HG02610 (cell line): ENCODE measurements around the gene SEPTIN5.
"Not testable (repeated sequence)": the region's sequence is repeated elsewhere in the genome, so short reads cannot be mapped to it uniquely, and the experiment has no call there.

Source experiments
- ATAC-seq: cut with Tn5 transposase; IDR thresholded peaks from one replicate; pipeline ENCODE4 v1.9.1; 2021; ENCODE audit warnings: mild to moderate bottlenecking, moderate library complexity; ENCODE audit not compliant: unreplicated experiment

Gene SEPTIN5

DNA sequence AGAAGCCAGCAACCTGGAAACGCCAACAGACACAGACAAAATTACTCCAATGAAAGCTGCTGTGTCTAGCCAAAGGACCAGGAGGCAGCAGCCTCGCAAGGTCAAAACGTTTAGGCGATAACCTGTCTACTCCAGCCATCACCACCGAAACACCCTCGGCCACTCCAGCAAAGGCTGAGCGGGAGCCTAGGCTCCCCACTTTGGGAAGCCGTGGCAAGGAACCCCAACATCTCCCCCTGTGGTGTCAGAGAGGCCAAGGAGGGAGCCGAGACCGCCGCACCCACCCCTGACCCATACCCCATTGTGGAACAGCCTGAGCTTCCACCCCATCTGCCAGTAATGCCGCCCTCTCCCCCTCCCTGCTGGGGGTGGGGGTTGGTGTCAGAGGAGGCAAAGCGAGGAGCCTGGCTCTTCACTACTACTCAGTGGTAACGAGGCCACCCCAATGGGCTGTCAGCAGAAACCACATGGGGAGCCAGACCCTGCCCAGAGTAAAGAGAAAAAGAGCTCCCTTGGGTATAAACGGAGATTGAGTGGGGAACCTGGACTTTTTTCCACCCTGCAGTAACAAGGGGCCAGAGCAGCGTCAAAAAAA is 33.9 kb upstream of the SEPTIN5 start:
- ATAC-seq: no peak

DNA sequence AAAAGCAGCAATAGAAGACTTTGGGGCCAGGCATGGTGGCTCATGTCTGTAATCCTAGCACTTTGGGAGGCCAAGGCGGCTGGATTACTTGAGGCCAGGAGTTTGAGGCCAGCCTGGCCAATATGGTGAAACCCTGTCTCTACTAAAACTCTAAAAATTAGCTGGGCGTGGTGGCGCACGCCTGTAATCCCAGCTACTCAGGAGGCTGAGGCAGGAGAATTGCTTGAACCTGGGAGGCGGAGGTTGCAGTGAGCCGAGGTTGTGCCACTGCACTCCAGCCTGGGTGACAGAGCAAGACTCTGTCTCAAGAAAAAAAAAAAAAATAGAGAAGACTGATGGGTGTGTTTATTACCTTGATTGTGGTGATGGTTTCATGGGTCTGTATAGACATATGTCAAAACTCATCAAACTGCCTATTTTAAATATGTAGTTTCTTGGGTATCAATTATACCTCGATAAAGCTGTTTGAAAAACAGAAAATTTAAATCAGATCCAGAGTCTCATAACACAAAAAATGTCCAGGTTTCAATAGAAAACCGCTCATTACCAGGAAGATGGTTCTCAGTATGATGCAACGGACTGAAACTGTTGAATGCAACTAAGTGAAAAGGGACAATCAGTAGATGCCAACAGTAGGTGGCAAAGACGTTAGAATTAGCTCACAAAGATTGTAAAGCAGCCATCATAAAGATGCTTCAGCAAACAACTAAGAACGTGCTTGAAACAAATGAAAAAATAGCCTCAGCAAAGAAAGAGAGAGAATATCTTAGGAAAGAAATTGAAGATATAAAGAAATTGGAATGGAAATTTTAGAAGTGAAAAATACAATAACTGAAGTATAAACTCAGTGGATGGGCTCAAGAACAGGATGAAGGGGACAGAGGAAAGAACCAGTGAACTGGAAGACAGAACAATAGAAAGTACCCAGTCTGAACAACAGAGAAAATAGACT is 33.1 kb upstream of the SEPTIN5 start:
- ATAC-seq: no peak

DNA sequence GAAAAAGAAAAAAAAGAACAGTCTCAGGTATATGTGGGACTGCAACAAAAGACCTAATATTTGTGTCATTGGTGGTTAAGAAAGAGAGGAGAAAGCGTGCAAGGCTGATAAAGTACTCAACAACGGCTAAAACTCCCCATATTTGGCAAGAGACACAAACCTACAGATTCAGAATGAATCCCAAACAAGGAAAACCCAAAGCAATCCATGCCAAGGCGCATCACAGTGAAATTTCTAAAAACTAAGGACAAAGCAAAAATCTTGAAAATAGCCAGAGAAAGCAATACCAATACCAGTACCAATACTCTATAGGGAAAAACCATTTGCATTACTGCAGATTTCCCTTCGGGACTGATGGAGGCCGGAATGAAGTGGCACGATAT is 32.4 kb upstream of the SEPTIN5 start:
- ATAC-seq: no peak

DNA sequence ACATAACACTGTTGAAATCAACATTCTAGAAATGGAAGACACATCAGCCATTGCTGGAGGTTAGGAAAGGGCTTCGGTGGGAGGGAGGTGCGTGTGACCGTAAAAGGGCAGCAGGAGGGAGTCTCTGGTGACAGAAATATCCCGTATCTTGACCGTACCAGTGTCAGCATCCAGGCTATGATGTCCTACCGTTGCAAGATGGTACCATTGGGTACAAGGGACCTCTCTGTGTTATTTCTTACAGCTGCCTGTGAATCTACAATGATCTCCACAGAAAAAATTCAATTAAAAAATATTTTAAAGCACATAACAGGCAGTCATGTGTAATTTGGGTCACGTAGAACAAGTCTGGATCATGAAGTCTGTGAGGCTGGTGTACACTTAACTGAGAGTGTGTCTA is 27.4 kb upstream of the SEPTIN5 start:
- ATAC-seq: no peak

DNA sequence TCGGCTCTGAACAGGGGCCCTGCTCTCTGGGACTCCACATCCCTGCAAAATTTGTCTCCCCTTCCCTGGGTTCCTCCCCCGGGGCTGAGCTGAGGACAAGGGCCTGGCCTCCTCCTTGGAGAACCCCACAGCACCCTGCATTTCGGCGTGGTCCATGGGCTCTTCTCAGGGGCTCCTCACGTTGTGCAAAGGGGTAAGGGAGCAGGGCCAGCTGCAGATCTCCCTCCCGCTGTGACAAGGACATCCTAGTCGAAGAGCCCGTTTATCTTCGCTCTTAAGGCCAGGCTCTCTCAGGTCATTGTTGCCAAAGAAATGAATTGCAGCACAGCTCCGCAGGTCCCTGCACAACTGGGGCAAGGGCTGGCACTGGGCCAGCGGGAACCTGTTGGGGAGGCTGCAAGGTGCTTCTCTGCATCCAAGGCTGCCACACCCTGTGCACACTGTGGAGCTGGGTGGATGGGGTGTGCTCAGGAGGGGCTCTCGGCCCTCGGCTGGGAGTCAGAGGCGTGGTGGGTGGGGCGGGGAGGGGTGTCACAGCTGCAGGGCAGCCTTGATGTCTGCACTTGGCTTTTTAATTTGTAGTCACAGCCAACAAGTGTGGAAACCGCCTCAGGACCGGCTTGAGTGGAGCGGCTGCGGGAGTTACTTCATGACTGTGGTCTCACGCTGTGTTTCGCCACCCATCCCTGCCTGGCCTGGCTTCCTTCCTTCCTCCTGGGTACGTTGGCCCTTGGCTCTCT is 26.6 kb upstream of the SEPTIN5 start:
- ATAC-seq: no peak

DNA sequence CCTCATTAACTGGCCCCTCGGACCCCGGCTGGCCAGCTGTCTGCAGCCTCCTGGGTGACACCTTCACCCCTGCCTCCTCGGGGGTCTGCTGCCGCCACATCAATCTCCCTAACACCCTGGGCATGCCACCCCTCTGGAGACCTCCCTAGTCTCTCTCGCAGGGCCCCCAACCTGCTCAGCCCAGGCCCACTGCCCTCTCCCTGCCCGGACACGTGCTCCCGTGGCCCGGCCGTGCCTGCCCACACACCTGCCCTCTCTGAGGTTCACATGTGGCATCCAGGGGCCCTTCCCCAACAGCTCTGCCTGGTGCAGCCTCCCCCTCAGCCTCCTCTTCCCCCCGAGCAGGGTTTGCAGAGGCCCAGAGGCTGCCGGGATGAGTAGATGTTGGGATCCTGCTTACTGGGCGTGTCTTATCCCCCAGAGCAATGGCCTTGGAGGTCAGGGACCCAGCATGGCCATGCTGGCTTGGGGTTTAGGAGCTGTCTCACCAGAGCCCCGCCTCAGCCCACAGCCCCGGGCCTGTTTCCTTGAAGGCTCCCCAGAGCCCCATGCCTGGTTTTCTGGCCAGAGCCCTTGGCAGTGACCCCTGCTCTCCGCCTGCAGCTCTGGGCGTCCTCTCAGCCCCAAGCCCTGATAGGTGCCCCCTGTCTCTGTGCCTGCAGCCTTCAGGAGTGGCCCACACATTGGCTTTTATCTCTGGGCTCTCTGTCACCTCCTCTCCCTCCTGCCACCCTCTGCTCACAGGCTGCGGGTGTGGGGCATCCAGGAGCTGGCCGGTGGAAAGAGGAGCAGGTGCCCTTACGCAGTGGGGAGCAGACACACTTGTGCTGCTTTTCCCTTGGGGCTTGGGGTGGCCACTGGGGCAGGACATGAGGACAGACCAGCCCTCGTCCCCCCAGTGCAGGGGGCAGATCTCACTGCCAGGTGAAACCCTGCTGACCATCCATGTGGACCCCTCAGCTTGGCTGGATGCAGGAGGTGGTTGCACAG is 25.7 kb upstream of the SEPTIN5 start:
- ATAC-seq: no peak

DNA sequence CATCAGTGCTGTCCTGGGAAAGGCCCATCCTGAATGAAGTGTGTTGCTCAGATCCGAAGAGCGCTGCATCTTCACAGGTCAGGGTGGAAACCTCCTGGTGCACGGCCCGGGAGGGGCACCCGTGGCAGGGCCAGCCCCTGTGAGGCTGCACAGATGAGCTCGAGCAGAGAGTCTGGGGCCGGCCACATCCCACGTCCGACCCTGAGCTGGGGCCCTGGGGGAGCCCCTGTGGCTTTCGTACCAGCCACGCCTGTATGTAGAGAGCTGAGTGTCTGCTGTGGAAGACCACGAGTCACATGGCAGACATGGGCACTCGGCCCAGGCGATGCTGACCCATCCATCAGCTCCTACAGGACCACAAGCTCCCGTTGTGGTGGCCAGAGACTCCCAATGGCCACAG is 24.9 kb upstream of the SEPTIN5 start:
- no peak for ATAC-seq

DNA sequence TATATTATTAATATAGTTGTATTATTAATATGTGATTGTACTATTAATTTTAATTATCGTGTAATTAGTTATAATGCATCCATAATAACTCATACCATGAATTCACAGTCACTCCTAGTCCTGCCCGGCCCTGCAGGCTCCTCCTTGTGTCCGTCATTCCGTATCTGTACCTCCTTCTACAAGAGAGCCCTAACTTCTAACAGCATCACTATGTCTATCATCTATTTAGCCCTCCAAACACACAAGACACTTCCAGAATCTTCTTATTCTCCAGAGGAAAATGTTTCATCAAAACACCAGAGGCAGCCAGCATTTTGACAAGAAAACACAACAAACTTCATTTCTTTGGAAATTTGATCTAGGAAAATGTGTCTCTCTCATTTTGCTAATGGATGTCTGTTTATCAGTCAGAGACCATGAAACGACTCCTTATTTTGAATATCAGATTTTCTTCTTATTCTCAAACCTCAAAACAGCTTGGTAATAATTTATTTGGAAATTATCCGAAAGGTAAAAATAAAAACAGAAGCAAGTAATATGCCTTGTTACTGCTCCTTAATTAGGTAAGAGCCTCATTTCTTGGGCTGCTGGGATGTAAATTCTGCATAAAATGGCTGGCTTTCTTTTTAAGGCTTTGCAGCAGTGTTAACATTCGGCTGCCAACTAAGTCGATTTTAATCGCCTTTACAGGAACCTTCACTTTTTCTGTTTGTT is 23.1 kb upstream of the SEPTIN5 start:
- ATAC-seq: no peak

DNA sequence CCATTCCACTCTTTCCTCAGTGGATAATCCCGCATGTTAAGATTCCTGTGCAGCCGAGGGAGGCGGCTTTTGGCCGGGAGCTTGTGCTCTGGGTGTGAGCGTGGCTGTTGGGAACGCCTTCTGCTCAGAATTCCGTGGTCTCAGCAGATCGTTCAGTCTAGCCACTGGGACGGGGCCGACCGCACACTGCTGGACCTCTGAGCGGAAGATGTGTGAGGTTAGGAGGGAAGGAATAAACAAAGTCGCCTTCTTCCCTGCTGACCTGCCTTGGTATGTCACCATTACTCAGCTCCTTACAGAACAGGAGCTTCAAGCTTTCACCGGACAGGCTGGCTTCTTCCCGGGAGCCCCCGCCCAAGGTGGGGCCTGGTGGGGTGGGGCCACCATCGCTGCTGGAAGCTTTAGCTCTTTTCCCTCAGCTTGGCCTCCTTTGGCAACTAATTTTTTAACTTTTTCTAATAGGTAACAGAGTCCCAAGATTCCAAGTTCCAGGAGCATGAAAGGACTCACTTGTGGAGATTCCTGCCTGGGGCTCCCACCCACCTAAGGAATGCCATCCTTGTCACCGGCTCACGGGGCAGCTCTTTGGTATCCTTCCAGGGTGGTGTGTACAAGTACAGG is 22.5 kb upstream of the SEPTIN5 start:
- ATAC-seq: no peak

DNA sequence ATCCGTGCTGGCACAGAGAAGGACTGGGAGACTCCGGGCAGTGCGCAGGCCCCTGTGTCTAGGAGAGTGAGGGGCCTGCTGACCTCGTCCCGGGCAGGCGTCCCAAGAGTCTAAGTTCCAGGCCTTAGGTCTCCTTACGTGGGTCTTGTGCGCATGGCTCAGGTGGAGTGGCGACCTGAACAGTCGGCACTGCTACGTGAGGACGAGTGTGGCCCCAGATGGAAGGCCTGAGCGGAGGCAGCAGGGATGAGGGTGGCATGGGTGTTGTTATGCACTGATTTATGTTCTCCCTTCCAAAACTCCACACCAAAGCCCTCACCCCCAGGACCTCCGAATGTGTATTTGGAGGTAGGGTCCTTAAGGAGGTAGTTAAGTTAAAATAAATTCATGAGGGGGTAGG is 20.7 kb upstream of the SEPTIN5 start:
- no peak for ATAC-seq

DNA sequence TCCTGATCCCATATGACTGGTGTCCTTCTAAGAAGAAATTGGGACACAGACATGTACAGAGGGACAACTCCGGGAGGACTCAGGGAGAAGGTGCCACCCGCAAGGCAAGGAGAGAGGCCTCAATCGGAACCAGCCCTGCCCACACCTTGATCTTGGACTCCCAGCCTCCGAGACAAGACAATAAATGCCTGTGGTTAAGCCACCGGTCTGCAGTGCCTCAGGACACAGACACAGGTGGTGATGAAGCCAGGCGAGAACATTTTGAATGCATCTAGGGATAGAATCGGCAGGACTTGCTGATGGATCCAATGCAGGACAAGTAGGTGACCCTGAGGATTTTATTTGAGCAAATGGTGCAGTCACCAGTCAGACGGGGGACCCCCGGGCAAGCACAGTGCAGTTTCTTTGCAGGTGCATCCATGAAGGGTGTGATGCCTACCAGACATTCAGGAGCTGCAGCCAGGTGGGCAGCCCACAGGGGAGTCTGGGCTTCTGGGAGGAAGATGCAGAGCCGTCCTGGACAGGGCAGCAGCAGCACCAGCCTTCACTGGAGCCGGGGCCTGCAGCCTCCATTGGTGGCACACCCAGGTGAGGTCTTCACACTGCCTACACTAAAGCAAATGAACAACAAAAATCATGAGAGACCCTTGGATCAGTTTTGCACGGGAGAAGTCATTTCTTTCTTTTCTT is 20.2 kb upstream of the SEPTIN5 start:
- no peak for ATAC-seq

DNA sequence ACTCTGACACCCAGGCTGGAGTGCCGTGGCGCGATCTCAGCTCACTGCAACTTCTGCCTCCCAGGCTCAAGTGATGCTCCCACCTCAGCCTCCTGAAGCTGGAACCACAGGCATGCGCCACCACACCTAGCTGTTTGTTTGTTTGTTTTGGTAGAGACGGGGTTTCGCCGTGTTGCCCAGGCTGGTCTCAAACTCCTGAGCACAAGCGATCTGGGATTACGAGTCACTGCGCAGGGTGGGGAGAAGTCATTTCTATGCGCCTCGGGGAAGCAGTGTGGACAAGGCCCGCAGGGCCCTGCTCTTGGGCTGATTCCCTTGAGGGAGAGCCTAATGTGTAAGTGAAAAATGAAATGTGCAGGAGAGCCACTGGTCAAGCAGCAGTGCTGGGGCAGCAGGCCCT is 19.6 kb upstream of the SEPTIN5 start:
- no peak for ATAC-seq

DNA sequence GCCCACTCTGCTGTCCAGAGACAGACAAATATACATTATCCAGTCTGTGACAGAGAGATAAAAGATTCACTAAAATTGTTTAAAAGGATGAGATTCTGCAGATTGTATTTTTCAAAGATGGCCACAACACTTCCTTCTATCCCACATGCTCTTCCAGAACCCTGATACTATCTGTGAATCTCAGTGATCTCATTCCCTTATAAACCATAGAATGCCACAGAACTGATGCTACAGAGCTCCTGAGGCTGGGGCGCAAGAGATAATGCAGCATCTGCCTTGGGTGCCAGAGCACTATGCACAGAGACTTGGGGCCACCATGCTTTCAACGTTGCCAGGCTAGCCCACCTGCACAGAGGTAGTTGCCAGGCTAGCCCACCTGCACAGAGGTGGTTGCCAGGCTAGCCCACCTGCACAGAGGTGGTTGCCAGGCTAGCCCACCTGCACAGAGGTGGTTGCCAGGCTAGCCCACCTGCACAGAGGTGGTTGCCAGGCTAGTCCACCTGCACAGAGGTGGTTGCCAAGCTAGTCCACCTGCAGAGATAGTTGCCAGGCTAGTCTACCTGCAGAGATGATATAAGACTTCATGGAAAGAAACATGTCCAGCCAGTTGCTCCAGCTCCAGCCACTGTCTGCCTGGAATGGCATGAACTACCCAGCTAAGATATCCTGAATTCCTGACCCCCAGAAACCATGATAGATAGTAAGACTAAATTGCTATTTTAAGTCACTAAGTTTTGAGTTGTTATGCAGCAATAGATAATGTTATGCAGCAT is 17.6 kb upstream of the SEPTIN5 start:
- no peak for ATAC-seq

DNA sequence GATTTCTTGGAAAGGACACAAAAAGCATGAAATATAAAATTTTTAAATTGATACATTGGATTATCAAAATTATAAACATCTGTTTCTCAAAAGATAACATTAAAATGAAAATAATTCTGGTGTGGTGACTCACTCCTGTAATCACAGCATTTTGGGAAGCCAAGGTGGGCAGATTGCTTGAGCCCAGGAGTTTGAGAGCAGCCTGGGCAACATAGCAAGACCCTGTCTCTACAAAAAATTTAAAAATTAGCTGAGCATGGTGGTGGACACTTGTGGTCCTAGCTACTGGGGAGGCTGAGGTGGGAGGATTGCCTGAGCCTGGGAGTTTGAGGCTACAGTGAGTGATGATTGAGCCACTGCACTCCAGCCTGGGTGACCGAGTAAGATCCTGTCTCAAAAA is 16.4 kb upstream of the SEPTIN5 start:
- not testable (repeated sequence) for ATAC-seq

DNA sequence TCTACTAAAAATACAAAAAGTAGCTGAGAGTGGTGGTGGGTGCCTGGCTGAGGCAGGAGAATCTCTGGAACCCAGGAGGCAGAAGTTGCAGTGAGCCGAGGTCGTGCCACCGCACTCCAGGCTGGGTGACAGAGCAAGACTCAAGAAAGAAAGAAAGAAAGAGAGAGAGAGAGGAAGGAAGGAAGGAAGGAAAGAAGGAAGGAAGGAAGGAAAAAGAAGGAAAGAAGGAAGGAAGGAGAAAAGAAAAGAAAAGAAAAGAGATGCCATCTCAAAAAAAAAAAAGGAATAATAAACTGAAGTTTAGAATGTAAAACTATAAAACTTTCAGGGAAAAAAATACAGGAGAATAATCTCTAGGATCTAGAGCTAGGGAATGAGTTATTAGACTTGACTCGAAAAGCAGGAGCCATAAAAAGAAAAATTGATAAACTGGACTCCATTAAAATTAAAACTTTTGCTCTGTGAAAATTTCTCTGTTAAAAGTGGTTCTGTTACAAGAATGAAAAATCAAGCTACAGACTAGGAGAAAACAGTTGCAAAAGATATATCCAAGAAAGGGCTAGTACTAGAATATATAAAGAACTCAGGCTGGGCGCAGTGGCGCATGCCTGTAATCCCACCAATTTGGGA is 13.4 kb upstream of the SEPTIN5 start:
- ATAC-seq: no peak

DNA sequence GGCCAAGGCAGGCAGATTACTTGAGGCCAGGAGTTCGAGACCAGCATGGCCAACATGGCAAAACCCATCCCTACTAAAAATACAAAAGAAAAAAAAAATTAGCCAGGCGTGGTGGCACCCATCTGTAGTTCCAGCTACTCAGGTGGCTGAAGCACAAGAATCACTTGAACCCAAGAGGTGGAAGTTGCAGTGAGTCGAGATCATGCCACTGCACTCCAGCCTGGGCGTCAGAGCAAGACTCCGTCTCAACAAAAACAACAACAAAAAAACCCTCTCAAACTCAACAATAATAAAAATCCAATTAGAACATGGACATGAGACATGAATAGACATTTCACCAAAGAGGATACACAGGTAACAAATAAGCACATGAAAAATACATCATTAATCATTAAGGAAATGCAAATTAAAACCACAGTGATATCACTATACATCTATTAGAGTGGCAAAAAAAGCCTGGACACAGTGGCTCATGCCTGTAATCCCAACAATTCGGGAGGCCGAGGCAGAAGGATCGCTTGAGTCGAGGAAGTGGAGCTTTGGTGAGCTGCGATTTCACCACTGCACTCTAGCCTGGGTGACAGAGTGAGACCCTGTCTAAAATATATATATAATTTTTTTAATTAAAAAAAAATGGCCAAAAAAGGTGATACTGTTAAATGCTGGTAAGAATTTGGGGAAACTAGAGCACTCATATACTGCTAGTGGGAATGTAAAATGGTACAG is 12.7 kb upstream of the SEPTIN5 start:
- ATAC-seq: no peak

DNA sequence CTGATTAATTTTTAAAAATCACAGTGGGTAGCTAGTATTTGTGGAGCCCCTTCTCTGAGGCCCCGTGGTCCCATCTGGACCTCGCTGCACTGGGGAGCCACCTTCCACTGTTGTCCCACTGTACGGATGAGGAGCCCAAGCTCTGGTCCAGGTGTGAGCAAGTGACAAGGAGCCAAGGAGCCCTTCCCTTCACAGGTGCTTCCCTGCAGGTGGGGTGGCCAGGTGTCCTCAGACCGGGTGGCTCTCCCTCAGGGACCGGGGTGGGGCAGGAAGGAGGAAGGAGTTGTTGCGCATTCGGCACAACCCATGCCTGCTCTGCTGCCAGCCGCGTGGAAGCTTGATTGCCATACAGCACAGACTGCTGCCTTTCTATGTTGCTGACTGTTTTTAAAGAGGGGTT is 10.4 kb upstream of the SEPTIN5 start:
- no peak for ATAC-seq
